H1 (cell line): ENCODE results near the gene RPS6KA2. TPM values are rescaled to one million over a fixed set of nuclear protein-coding genes. Genes with fewer than 3 reads are reported as not detected.

Experiments
- CEBPB ChIP-seq: IDR thresholded peaks from 2 replicates; pipeline ENCODE4 v1.6.1; 2012; ENCODE audit warnings: low read depth, low read length
- EZH2 ChIP-seq: fragments of 200-600 bp; sonication (generic); IDR thresholded peaks from 2 replicates; pipeline ENCODE4 v1.7.1; 2012; ENCODE audit warnings: low read depth, mild to moderate bottlenecking, moderate library complexity, low read length, inconsistent platforms; ENCODE audit not compliant: severe bottlenecking
- RAD21 ChIP-seq, 2 experiments: IDR thresholded peaks in 1 of 2; conservative IDR thresholded peaks in 1 of 2; 2 replicates each; pipeline ENCODE4 v1.6.1; 2011; ENCODE audit warnings: low read depth in 2 of 2, low read length in 2 of 2, improper control_type of control experiment in 1 of 2, inconsistent platforms in 1 of 2, mild to moderate bottlenecking in 1 of 2, moderate library complexity in 1 of 2
- SRF ChIP-seq: IDR thresholded peaks from 2 replicates; pipeline ENCODE4 v1.6.1; 2011; ENCODE audit warnings: mild to moderate bottlenecking, low read depth, low read length, moderate library complexity
- polyA plus RNA-seq, 7 experiments: library from polyadenylated mRNA; depleted of rRNA in 3 of 7; stranded (reverse) in 5 of 7; unstranded in 2 of 7; fragments of >200 nt in 5 of 7; fragments of 200-250 nt in 2 of 7; gene quantifications; 1 replicate in 5 of 7; 2 replicates in 1 of 7; 4 replicates in 1 of 7; pipeline versions ENCODE4 v1.2.1 to v1.2.3, GENCODE V29; 2011 to 2013; ENCODE audit warnings: missing spikeins in 2 of 7, mixed read lengths in 2 of 7
- total RNA-seq: library from RNA; stranded (reverse); fragmentation: NEBNext Ultra II Directional; extraction: Animal tissue kit (Norgen Biotek cat#: 25700); gene quantifications from 2 replicates; pipeline ENCODE4 v1.2.1, GENCODE V29; 2021
- TF ChIP-seq, protein P1 (sequence below): fragments of 300-600 bp; sonication (generic); IDR thresholded peaks from 2 replicates; pipeline ENCODE4 v1.7.1; 2012; ENCODE audit warnings: low read length, moderate library complexity, mild to moderate bottlenecking, inconsistent platforms; ENCODE audit not compliant: insufficient replicate concordance

RPS6KA2 gene
- total and polyA plus RNA-seq, 2 of the 8 experiments (the other 6 are each of a cell fraction or from before 2014, with no cell fraction given), result 8.8 to 25.7 TPM

DNA sequence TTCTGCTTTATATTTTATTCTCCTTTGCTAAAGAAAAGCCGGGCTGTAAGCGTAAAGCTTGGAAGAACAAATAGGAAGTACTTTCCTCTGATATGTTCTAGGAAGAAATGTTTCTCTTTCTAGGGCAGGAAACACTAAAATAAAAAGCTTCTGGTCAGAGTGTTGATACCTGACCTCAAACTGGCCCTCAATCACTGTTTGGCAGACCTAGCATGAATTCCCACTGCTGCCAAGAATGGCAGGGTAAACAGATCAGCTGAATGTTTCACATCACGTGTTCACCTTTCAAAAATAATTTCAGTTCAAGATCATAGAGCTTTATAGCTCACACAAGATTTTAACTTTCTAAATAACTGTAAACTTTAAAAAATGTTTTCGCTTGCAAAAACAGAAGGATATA is 247.3 kb downstream of the RPS6KA2 start (continued):
- TF ChIP-seq, protein P1, sequence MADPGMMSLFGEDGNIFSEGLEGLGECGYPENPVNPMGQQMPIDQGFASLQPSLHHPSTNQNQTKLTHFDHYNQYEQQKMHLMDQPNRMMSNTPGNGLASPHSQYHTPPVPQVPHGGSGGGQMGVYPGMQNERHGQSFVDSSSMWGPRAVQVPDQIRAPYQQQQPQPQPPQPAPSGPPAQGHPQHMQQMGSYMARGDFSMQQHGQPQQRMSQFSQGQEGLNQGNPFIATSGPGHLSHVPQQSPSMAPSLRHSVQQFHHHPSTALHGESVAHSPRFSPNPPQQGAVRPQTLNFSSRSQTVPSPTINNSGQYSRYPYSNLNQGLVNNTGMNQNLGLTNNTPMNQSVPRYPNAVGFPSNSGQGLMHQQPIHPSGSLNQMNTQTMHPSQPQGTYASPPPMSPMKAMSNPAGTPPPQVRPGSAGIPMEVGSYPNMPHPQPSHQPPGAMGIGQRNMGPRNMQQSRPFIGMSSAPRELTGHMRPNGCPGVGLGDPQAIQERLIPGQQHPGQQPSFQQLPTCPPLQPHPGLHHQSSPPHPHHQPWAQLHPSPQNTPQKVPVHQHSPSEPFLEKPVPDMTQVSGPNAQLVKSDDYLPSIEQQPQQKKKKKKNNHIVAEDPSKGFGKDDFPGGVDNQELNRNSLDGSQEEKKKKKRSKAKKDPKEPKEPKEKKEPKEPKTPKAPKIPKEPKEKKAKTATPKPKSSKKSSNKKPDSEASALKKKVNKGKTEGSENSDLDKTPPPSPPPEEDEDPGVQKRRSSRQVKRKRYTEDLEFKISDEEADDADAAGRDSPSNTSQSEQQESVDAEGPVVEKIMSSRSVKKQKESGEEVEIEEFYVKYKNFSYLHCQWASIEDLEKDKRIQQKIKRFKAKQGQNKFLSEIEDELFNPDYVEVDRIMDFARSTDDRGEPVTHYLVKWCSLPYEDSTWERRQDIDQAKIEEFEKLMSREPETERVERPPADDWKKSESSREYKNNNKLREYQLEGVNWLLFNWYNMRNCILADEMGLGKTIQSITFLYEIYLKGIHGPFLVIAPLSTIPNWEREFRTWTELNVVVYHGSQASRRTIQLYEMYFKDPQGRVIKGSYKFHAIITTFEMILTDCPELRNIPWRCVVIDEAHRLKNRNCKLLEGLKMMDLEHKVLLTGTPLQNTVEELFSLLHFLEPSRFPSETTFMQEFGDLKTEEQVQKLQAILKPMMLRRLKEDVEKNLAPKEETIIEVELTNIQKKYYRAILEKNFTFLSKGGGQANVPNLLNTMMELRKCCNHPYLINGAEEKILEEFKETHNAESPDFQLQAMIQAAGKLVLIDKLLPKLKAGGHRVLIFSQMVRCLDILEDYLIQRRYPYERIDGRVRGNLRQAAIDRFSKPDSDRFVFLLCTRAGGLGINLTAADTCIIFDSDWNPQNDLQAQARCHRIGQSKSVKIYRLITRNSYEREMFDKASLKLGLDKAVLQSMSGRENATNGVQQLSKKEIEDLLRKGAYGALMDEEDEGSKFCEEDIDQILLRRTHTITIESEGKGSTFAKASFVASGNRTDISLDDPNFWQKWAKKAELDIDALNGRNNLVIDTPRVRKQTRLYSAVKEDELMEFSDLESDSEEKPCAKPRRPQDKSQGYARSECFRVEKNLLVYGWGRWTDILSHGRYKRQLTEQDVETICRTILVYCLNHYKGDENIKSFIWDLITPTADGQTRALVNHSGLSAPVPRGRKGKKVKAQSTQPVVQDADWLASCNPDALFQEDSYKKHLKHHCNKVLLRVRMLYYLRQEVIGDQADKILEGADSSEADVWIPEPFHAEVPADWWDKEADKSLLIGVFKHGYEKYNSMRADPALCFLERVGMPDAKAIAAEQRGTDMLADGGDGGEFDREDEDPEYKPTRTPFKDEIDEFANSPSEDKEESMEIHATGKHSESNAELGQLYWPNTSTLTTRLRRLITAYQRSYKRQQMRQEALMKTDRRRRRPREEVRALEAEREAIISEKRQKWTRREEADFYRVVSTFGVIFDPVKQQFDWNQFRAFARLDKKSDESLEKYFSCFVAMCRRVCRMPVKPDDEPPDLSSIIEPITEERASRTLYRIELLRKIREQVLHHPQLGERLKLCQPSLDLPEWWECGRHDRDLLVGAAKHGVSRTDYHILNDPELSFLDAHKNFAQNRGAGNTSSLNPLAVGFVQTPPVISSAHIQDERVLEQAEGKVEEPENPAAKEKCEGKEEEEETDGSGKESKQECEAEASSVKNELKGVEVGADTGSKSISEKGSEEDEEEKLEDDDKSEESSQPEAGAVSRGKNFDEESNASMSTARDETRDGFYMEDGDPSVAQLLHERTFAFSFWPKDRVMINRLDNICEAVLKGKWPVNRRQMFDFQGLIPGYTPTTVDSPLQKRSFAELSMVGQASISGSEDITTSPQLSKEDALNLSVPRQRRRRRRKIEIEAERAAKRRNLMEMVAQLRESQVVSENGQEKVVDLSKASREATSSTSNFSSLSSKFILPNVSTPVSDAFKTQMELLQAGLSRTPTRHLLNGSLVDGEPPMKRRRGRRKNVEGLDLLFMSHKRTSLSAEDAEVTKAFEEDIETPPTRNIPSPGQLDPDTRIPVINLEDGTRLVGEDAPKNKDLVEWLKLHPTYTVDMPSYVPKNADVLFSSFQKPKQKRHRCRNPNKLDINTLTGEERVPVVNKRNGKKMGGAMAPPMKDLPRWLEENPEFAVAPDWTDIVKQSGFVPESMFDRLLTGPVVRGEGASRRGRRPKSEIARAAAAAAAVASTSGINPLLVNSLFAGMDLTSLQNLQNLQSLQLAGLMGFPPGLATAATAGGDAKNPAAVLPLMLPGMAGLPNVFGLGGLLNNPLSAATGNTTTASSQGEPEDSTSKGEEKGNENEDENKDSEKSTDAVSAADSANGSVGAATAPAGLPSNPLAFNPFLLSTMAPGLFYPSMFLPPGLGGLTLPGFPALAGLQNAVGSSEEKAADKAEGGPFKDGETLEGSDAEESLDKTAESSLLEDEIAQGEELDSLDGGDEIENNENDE, result no peak
- TF ChIP-seq EZH2 (no peak), SRF (no peak), CEBPB (no peak), RAD21 (IDR thresholded peaks at IDR 0.05 in 1 of 2, conservative IDR thresholded peaks at IDR 0.05 in 1 of 2; ENCODE audit: low read depth in 2 of 2, low read length in 2 of 2) (no peak)
